GM12892 (cell line): ENCODE results near the gene SYTL2.
"Not testable (repeated sequence)": the region's sequence is repeated elsewhere in the genome, so short reads cannot be mapped to it uniquely, and the experiment has no call there.

Experiments used
- DNase-seq: peaks from one replicate; pipeline ENCODE4 v3.0.0; 2011; ENCODE audit not compliant: insufficient read length
- FAIRE-seq: peaks from 2 replicates; lab custom pipeline; 2011; peaks lifted over from hg19 to GRCh38; lab: Jason Lieb, UNC
- POLR2A ChIP-seq: IDR thresholded peaks from 2 replicates; pipeline ENCODE4 v1.6.1; 2011; ENCODE audit warnings: low read depth, low read length, control low read depth
- POLR2AphosphoS5 ChIP-seq: IDR thresholded peaks from 2 replicates; pipeline ENCODE4 v1.6.1; 2011; ENCODE audit warnings: low read depth, low read length, control low read depth
- TAF1 ChIP-seq: IDR thresholded peaks from 2 replicates; pipeline ENCODE4 v1.6.1; 2011; ENCODE audit warnings: low read depth, mild to moderate bottlenecking, control low read depth, low read length, borderline replicate concordance

SYTL2 gene

GRCh38 chr11:85664615-85665481 lies 146.1 kb downstream of the SYTL2 start, which contains the start of gene CREBZF:
CREBZF (minus strand) TSS chr11:85665129; CDS start chr11:85664875, 254 bp downstream.
- DNase-seq (peak; percentile 79), FAIRE-seq (peak; percentile 98)
- peak; percentile 95 for TF ChIP-seq POLR2A
- TF ChIP-seq TAF1, result no peak
- TF ChIP-seq POLR2AphosphoS5, result peak; percentile 93

- peak; percentile 89 for FAIRE-seq
- peak; percentile 53 for DNase-seq
- TF ChIP-seq POLR2AphosphoS5 (0 out of 2 replicates have a peak, but pooled peaks have one; percentile 36), POLR2A (peak; percentile 53; the same call in 1 of the 2 replicates), TAF1 (peak; percentile 56)
Observed at GRCh38 chr11:85663753-85664614, 147.0 kb downstream of the SYTL2 start.

DNA sequence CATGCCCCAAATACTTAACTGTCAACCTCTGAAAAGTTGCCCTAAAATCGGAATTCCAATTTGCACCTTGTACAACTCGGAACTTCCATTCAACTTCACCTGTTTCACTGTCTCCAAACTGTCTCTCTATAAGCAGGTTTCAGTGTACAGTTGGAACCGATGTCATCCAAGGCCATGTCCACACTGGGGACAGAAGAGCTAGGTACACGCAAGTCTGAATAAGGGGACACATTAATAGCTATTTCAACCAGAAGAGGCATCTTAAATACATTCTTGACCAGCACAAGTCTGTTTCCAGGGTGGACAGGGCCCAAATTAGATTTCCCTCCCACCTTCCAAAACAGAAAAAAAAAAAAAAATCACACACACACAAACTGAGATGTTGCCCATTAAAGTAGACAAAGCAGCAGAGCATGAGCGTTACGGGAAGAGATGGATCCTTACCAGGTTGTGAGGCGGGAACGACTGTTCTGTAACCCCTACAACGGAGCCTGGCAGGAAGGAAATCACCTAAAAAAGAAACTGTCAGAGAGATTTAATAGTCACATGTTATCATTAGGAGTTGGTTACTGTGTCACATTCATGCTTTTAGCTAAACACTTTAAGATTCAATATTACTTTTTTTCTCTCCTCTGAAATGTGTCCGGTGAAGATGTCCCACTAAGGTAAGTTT lies 147.7 kb downstream of the SYTL2 start:
- DNase-seq, result no peak
- no peak for FAIRE-seq
- no peak for TF ChIP-seq POLR2AphosphoS5
- TF ChIP-seq TAF1, result no peak
- no peak for TF ChIP-seq POLR2A

GRCh38 chr11:85661972-85662664 lies 148.8 kb downstream of the SYTL2 start:
- FAIRE-seq (no peak), DNase-seq (no peak)
- TF ChIP-seq TAF1, result no peak
- TF ChIP-seq POLR2A, result no peak
- no peak for TF ChIP-seq POLR2AphosphoS5

GRCh38 chr11:85658180-85658579 lies 152.8 kb downstream of the SYTL2 start:
- DNase-seq (no peak), FAIRE-seq (no peak)
- no peak for TF ChIP-seq POLR2AphosphoS5
- no peak for TF ChIP-seq TAF1
- no peak for TF ChIP-seq POLR2A

DNA sequence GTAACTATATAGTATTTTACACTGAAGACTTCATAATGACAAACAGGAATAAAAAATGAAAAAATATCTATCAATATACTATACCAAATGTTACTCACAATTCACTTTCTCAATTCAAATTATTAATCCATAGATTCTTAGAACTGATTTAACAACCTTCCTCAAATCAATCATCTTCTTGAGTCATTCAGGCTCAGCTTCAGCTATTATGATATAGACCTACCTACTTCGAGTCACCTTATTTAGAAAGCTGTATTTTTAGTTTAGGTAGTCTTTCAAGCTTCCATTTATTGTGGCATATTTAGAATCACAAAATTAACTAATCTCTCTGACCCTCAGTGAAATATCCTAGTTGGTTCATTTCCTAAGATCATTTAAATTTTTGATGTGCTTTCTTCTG lies 154.2 kb downstream of the SYTL2 start:
- DNase-seq (no peak), FAIRE-seq (no peak)
- TF ChIP-seq POLR2AphosphoS5, result no peak
- no peak for TF ChIP-seq TAF1
- TF ChIP-seq POLR2A, result no peak

- DNase-seq, FAIRE-seq: not testable (repeated sequence)
Observed at GRCh38 chr11:85654343-85654742, 156.6 kb downstream of the SYTL2 start.

DNA sequence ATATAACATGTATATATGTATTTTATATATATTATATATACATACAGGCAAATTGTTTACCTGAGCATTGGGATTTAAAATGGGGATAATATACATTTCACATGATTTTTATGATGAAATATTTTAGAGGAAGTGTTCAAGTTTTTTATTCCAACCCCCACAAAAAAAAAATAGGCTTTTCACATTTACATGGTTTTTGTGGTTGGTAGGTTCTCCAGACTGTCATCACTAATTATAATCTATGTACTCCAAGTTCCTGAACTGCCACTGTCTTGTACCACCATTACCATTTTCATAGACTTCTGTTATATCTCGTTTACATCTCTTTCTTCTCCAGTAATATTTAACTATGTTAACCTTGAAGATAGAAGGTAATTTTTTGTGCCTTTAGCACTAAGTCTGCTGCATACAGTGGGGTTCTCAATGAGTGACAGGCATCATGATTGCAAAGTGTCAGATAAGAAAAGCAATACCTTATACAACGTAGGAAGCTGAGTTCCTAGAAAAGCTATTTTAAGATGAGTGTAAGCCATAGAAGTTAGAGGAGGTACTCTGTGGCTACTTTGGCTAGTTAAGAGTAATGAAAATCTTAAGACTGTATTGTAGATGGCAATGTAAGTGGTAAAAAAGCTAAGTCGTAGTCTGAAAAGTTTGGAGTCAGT lies 158.0 kb downstream of the SYTL2 start:
- DNase-seq, result no peak
- FAIRE-seq, result no peak
- no peak for TF ChIP-seq POLR2AphosphoS5
- no peak for TF ChIP-seq TAF1
- TF ChIP-seq POLR2A, result no peak

DNA sequence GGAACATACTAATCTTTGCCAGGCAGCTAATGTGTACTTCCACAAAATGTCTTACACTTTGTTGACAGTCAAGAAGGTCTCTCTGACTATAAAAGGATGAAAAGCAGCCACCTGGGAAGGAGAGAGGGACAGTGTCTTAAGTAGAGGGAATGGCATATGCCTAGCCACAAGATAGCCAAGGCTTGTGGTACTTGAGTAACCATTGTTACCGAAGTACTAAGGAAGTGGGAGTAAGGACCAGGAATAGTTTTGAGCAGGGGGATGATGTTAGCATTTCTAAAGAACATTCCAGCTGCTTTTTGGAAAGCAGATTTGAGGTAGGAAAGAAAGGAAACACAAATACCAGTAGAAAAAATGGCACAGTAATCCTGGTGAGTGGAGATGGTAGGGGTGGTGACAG lies 159.8 kb downstream of the SYTL2 start:
- no peak for FAIRE-seq
- no peak for TF ChIP-seq TAF1
- no peak for DNase-seq

- peak; percentile 66 for DNase-seq
- TF ChIP-seq TAF1 (peak; percentile 82), POLR2AphosphoS5 (peak; percentile 95), POLR2A (peak; percentile 97)
- FAIRE-seq, result peak; percentile 100
Observed at GRCh38 chr11:85647604-85648299, 163.2 kb downstream of the SYTL2 start, which contains the start of gene TMEM126A. TMEM126A (plus strand) TSS chr11:85647967; CDS start chr11:85650256, 2,289 bp downstream.
